K562 (cell line): ENCODE results near the gene CARS2. TPM values are rescaled to one million over a fixed set of nuclear protein-coding genes. Genes with fewer than 3 reads are reported as not detected.

Source experiments
- CBFB ChIP-seq: sonication (generic); formaldehyde crosslinking; IDR thresholded peaks from 2 replicates; pipeline ENCODE4 v1.4.0; 2020; ENCODE audit warnings: mild to moderate bottlenecking, missing genetic modification reagents
- CHD1 ChIP-seq: fragments of 200-600 bp; sonication (generic); IDR thresholded peaks from one replicate; pipeline ENCODE4 v1.6.1; 2012; ENCODE audit warnings: mild to moderate bottlenecking, moderate library complexity, low read length, inconsistent platforms
- EGR1 ChIP-seq: fragments of 450-650 bp; conservative IDR thresholded peaks from 2 replicates; pipeline ENCODE4 v1.6.1; 2017; ENCODE audit warnings: mild to moderate bottlenecking
- GABPA ChIP-seq: fragments of 200-800 bp; sonication (Bioruptor generic); conservative IDR thresholded peaks from 2 replicates; pipeline ENCODE4 v1.6.1; 2016; ENCODE audit warnings: low read depth, missing genetic modification characterization, missing compliant biosample characterization
- GTF2E2 ChIP-seq: fragments of 200-800 bp; sonication (Bioruptor generic); IDR thresholded peaks from 2 replicates; pipeline ENCODE4 v1.6.1; 2016; ENCODE audit warnings: missing genetic modification characterization, missing compliant biosample characterization
- HDAC3 ChIP-seq: fragments of 450-650 bp; IDR thresholded peaks from 2 replicates; pipeline ENCODE4 v1.6.1; 2018; ENCODE audit warnings: borderline replicate concordance, mild to moderate bottlenecking, moderate library complexity; ENCODE audit not compliant: partially characterized antibody
- HMG20B ChIP-seq: fragments of 250-450 bp; sonication (Bioruptor Pico); IDR thresholded peaks from 2 replicates; pipeline ENCODE4 v1.5.0; 2021; ENCODE audit warnings: mild to moderate bottlenecking
- HMGN3 ChIP-seq: IDR thresholded peaks from 2 replicates; pipeline ENCODE4 v1.6.1; 2011; ENCODE audit warnings: borderline replicate concordance, low read depth, mild to moderate bottlenecking, mixed read lengths, low read length; ENCODE audit not compliant: insufficient read length; ENCODE audit errors: extremely low read depth
- KAT2B ChIP-seq: IDR thresholded peaks from one replicate; pipeline ENCODE4 v1.6.1; 2012; ENCODE audit warnings: low read depth, mild to moderate bottlenecking, control low read depth, inconsistent platforms, low read length, moderate library complexity
- MEF2A ChIP-seq: IDR thresholded peaks from 2 replicates; pipeline ENCODE4 v1.6.1; 2011; ENCODE audit warnings: low read depth, mild to moderate bottlenecking, low read length, moderate library complexity; ENCODE audit not compliant: control insufficient read depth
- TEAD4 ChIP-seq, 2 experiments: sonication (generic) in 1 of 2; formaldehyde crosslinking in 1 of 2; IDR thresholded peaks; 2 replicates each; pipeline versions ENCODE4 v1.6.1 to v1.8.0; 2012 to 2022; ENCODE audit warnings: borderline replicate concordance in 1 of 2, inconsistent platforms in 1 of 2, low read length in 1 of 2, mild to moderate bottlenecking in 1 of 2, missing genetic modification reagents in 1 of 2
- THRAP3 ChIP-seq: fragments of 450-650 bp; IDR thresholded peaks from 2 replicates; pipeline ENCODE4 v1.6.1; 2016; ENCODE audit warnings: mild to moderate bottlenecking, inconsistent platforms, borderline replicate concordance
- TRIM28 ChIP-seq: fragments of 450-650 bp; IDR thresholded peaks from 2 replicates; pipeline ENCODE4 v1.6.1; 2017
- XRCC5 ChIP-seq: fragments of 200-400 bp; formaldehyde crosslinking; IDR thresholded peaks from 2 replicates; pipeline ENCODE4 v1.6.1; 2017; ENCODE audit warnings: low read depth, mild to moderate bottlenecking, low read length
- ZC3H8 ChIP-seq: fragments of 450-650 bp; IDR thresholded peaks from 2 replicates; pipeline ENCODE4 v1.6.1; 2017
- polyA plus RNA-seq, 8 experiments: library from polyadenylated mRNA; depleted of rRNA in 4 of 8; stranded (reverse) in 5 of 8; unstranded in 3 of 8; fragments of >200 nt; fragmentation: Nextera tagmentation in 2 of 8; fragmentation: Illumina TruSeq in 1 of 8; extraction: Ambion mirVana in 2 of 8; extraction: Trizol in 1 of 8; gene quantifications; 2 replicates each; pipeline versions ENCODE4 v1.2.1 to v1.2.3, GENCODE V29; 2011 to 2014; ENCODE audit warnings: inconsistent platforms in 1 of 8, missing spikeins in 1 of 8
- total RNA-seq, 7 experiments: library from RNA; depleted of rRNA in 6 of 7; stranded (reverse); fragments of >200 nt in 6 of 7; fragmentation: Illumina TruSeq in 2 of 7; extraction: Trizol in 2 of 7; gene quantifications; 2 replicates each; pipeline versions ENCODE4 v1.2.1 to v1.2.3, GENCODE V29; 2011 to 2021; ENCODE audit warnings: low replicate concordance in 1 of 7
- TF ChIP-seq, protein P1 (sequence below): sonication (generic); formaldehyde crosslinking; IDR thresholded peaks from 2 replicates; pipeline ENCODE4 v1.4.0; 2020; ENCODE audit warnings: mild to moderate bottlenecking, missing genetic modification reagents
- TF ChIP-seq, protein P2 (sequence below), 2 experiments: IDR thresholded peaks; 2 replicates each; pipeline ENCODE4 v1.6.1; 2012; ENCODE audit warnings: improper control_type of control experiment in 2 of 2, low read depth in 2 of 2, low read length in 2 of 2, borderline replicate concordance in 1 of 2
- TF ChIP-seq, protein P3 (sequence below): fragments of 150-350 bp; conservative IDR thresholded peaks from 2 replicates; pipeline ENCODE4 v1.6.1; 2014; ENCODE audit warnings: low read length
- TF ChIP-seq, protein P4 (sequence below), 2 experiments: fragments of 200-800 bp in 1 of 2; sonication (Bioruptor generic) in 1 of 2; sonication (generic) in 1 of 2; formaldehyde crosslinking in 1 of 2; IDR thresholded peaks in 1 of 2; conservative IDR thresholded peaks in 1 of 2; 2 replicates each; pipeline versions ENCODE4 v1.5.0 to v1.6.1; 2016 to 2020; ENCODE audit warnings: missing compliant biosample characterization in 1 of 2, missing genetic modification characterization in 1 of 2, missing genetic modification reagents in 1 of 2

Gene CARS2
- total and polyA plus RNA-seq, 9 of the 15 experiments (the other 6 are each of a cell fraction or from before 2014, with no cell fraction given), result 1.7 to 37.4 (median 30.5) TPM

DNA sequence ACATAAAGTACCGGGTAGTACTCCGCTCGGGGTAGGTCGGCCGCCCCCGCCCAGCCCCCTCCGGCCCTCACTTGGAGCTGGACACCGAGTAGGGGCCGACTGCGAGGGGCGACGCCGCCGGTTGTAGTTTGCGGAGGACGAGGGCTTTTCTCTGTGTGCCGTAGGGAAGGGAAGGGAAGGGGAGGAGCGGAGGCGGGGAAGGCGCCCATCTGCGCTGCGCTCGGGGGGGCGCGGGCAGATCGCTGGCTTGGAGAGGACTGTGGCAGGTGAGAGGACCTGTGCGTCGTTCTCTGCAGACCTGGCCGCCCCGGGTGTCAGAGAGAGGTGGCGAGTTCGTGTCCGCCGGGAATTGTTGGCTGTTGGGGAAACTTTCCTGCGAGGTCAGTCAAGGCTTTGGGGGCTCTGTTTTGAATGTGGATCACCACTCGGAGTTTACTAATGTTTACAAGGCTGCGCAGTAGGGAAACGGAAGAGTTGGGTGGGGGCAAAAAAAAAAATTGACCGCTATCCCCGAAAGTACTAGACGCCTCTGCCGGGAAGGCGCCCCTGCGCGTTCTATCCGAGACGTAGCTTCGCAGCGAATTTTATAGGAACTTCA lies 9.0 kb upstream of the CARS2 start (continued):
- TF ChIP-seq GTF2E2 (tag), result 0 out of 2 replicates have a peak, but pooled peaks have one; percentile 55
- no peak for TF ChIP-seq TEAD4 (IDR thresholded peaks at IDR 0.05; ENCODE audit: low read length)
- no peak for TF ChIP-seq TEAD4 (CRISPR knock-in tag; IDR thresholded peaks at IDR 0.05; ENCODE audit: borderline replicate concordance)
- no peak for TF ChIP-seq ZC3H8
- TF ChIP-seq HDAC3, result no peak
- no peak for TF ChIP-seq THRAP3
- TF ChIP-seq, protein P1, sequence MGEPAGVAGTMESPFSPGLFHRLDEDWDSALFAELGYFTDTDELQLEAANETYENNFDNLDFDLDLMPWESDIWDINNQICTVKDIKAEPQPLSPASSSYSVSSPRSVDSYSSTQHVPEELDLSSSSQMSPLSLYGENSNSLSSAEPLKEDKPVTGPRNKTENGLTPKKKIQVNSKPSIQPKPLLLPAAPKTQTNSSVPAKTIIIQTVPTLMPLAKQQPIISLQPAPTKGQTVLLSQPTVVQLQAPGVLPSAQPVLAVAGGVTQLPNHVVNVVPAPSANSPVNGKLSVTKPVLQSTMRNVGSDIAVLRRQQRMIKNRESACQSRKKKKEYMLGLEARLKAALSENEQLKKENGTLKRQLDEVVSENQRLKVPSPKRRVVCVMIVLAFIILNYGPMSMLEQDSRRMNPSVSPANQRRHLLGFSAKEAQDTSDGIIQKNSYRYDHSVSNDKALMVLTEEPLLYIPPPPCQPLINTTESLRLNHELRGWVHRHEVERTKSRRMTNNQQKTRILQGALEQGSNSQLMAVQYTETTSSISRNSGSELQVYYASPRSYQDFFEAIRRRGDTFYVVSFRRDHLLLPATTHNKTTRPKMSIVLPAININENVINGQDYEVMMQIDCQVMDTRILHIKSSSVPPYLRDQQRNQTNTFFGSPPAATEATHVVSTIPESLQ (CRISPR knock-in tag), result no peak
- TF ChIP-seq GABPA (tag), result no peak
- 0 out of 2 replicates have a peak, but pooled peaks have one; percentile 13 for TF ChIP-seq XRCC5
- no peak for TF ChIP-seq KAT2B
- TF ChIP-seq, protein P2, sequence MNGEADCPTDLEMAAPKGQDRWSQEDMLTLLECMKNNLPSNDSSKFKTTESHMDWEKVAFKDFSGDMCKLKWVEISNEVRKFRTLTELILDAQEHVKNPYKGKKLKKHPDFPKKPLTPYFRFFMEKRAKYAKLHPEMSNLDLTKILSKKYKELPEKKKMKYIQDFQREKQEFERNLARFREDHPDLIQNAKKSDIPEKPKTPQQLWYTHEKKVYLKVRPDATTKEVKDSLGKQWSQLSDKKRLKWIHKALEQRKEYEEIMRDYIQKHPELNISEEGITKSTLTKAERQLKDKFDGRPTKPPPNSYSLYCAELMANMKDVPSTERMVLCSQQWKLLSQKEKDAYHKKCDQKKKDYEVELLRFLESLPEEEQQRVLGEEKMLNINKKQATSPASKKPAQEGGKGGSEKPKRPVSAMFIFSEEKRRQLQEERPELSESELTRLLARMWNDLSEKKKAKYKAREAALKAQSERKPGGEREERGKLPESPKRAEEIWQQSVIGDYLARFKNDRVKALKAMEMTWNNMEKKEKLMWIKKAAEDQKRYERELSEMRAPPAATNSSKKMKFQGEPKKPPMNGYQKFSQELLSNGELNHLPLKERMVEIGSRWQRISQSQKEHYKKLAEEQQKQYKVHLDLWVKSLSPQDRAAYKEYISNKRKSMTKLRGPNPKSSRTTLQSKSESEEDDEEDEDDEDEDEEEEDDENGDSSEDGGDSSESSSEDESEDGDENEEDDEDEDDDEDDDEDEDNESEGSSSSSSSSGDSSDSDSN (IDR thresholded peaks at IDR 0.05; ENCODE audit: borderline replicate concordance in 1 of 2, low read depth in 2 of 2, low read length in 2 of 2), result peak; percentile 39 to 69; a peak in 1 of 4 replicates
- TF ChIP-seq CBFB, result no peak
- no peak for TF ChIP-seq MEF2A
- TF ChIP-seq, protein P3, sequence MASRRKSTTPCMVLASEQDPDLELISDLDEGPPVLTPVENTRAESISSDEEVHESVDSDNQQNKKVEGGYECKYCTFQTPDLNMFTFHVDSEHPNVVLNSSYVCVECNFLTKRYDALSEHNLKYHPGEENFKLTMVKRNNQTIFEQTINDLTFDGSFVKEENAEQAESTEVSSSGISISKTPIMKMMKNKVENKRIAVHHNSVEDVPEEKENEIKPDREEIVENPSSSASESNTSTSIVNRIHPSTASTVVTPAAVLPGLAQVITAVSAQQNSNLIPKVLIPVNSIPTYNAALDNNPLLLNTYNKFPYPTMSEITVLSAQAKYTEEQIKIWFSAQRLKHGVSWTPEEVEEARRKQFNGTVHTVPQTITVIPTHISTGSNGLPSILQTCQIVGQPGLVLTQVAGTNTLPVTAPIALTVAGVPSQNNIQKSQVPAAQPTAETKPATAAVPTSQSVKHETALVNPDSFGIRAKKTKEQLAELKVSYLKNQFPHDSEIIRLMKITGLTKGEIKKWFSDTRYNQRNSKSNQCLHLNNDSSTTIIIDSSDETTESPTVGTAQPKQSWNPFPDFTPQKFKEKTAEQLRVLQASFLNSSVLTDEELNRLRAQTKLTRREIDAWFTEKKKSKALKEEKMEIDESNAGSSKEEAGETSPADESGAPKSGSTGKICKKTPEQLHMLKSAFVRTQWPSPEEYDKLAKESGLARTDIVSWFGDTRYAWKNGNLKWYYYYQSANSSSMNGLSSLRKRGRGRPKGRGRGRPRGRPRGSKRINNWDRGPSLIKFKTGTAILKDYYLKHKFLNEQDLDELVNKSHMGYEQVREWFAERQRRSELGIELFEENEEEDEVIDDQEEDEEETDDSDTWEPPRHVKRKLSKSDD, result no peak
- no peak for TF ChIP-seq HMGN3
- TF ChIP-seq CHD1, result peak; percentile 90
- TF ChIP-seq, protein P4, sequence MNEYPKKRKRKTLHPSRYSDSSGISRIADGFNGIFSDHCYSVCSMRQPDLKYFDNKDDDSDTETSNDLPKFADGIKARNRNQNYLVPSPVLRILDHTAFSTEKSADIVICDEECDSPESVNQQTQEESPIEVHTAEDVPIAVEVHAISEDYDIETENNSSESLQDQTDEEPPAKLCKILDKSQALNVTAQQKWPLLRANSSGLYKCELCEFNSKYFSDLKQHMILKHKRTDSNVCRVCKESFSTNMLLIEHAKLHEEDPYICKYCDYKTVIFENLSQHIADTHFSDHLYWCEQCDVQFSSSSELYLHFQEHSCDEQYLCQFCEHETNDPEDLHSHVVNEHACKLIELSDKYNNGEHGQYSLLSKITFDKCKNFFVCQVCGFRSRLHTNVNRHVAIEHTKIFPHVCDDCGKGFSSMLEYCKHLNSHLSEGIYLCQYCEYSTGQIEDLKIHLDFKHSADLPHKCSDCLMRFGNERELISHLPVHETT (CRISPR knock-in tag; conservative IDR thresholded peaks at IDR 0.05 in 1 of 2, IDR thresholded peaks at IDR 0.05 in 1 of 2), result no peak
- no peak for TF ChIP-seq TRIM28
- peak; percentile 21; the same call in 1 of the 2 replicates for TF ChIP-seq EGR1
- TF ChIP-seq HMG20B (CRISPR knock-in tag), result no peak
